Effector memory CD4-positive, alpha-beta T cell (primary cell): ENCODE data around the gene TSPAN13.

ENCODE experiments used
- DNase-seq, 3 donors: peaks; one replicate each; pipeline ENCODE4 v3.0.0-alpha.2; 2020
- H3K27ac ChIP-seq: 2 replicates; pipeline ENCODE4 v1.7.0; 2013; ENCODE audit warnings: mild to moderate bottlenecking, low read length, moderate library complexity; ENCODE audit not compliant: insufficient read depth, poor library complexity, severe bottlenecking
- H3K27me3 ChIP-seq: replicated peaks from 2 replicates; pipeline ENCODE4 v1.7.0; 2013; ENCODE audit warnings: mild to moderate bottlenecking, low read length; ENCODE audit not compliant: insufficient read depth, control insufficient read depth, poor library complexity, severe bottlenecking
- H3K36me3 ChIP-seq: 2 replicates; pipeline ENCODE4 v1.7.0; 2013; ENCODE audit warnings: mild to moderate bottlenecking, low read length, moderate library complexity; ENCODE audit not compliant: control insufficient read depth, insufficient read depth
- H3K4me1 ChIP-seq: 2 replicates; pipeline ENCODE4 v1.7.0; 2013; ENCODE audit warnings: low read length, mild to moderate bottlenecking; ENCODE audit not compliant: control insufficient read depth, insufficient read depth, poor library complexity, severe bottlenecking
- H3K4me3 ChIP-seq: 2 replicates; pipeline ENCODE4 v1.7.0; 2013; ENCODE audit warnings: low read length, low read depth, mild to moderate bottlenecking; ENCODE audit not compliant: insufficient read depth, poor library complexity, severe bottlenecking
- H3K9me3 ChIP-seq: 2 replicates; pipeline ENCODE4 v1.7.0; 2013; ENCODE audit warnings: mild to moderate bottlenecking, low read length, moderate library complexity; ENCODE audit not compliant: control insufficient read depth

The TSPAN13 gene

DNA sequence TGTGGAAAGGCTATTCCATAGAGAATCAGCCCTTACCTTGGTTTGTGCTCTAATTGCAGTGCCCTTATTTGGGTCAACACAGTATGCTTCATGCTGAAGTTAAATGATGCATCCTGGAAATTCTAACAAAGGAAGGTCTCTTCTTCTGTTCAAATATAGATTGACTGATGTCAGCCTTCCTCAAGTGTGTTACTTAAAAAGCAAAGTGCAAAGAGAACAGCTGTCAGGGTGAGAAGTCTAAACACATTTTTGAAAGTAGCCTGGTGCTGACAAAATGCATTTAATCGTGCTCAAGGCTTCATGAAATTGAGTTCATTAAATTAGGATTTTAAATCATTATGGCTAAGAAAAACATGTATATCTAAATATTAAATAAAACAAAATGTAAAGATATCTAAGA, 31.8 kb downstream of the TSPAN13 start:
- no peak overlapping the region for H3K4me3 ChIP-seq
- no peaks in the 10 kb centered on the region for H3K36me3 ChIP-seq
- no peaks in the 10 kb centered on the region for H3K27me3 ChIP-seq
- H3K9me3 ChIP-seq = no peaks in the 10 kb centered on the region
- no peak overlapping the region for H3K27ac ChIP-seq
- no peak for DNase-seq
- H3K4me1 ChIP-seq = no peaks in the 10 kb centered on the region

DNA sequence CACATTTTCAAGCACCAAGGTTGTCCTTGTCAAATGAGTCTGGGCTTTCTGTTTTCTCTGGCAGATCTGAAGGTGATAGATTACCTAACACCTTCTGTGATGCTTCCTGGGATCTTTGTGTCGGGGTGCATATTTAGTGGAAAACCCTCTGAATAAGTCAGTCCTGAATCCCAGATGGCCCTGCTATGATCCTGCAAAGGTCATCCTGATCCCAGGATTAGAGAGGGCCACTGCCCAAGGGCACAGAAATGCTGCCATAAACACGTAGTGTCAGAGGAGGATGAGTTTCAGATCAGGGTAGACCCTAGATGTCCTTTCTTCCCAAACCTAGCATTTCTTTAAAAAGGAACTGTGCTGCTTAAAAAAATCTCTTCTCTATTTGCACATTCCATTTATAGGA, 32.3 kb downstream of the TSPAN13 start:
- Histone ChIP-seq H3K4me3 (no peak overlapping the region), H3K27ac (no peak overlapping the region), H3K4me1 (no peaks in the 10 kb centered on the region), H3K36me3 (no peaks in the 10 kb centered on the region), H3K9me3 (no peaks in the 10 kb centered on the region), H3K27me3 (no peaks in the 10 kb centered on the region)
- no peak for DNase-seq

- no peaks in the 10 kb centered on the region for H3K36me3 ChIP-seq
- no peak overlapping the region for H3K27ac ChIP-seq
- no peak overlapping the region for H3K4me3 ChIP-seq
- H3K4me1 ChIP-seq = no peaks in the 10 kb centered on the region
- DNase-seq = no peak
- H3K27me3 ChIP-seq = no peaks in the 10 kb centered on the region
- no peaks in the 10 kb centered on the region for H3K9me3 ChIP-seq
Observed at GRCh38 chr7:16786257-16786656, 32.7 kb downstream of the TSPAN13 start.

- Histone ChIP-seq H3K9me3 (no peaks in the 10 kb centered on the region), H3K27me3 (no peaks in the 10 kb centered on the region), H3K4me1 (no peaks in the 10 kb centered on the region), H3K4me3 (no peak overlapping the region), H3K27ac (no peak overlapping the region), H3K36me3 (no peaks in the 10 kb centered on the region)
- no peak for DNase-seq
Observed at GRCh38 chr7:16787127-16787526, 33.6 kb downstream of the TSPAN13 start.

DNA sequence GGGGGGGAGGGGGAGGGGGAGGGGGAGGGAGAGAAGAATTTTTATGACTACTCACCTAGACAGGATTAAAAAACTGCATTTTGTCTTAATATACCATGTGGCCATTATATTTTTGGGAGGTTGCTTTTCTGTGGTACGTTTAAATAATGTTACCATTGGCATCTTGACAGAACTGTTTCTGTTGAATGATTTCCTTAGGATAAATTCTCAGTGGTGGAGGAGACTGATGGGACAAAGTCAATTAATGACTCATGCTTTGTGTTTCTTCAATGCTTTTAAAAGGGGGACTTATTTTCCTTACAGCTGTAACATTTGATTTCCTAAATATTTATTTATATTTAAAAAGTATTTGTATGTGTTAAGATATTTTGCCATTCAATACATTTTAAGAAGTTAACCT, 37.5 kb downstream of the TSPAN13 start:
- Histone ChIP-seq H3K27me3 (no peaks in the 10 kb centered on the region), H3K4me3 (no peak overlapping the region), H3K36me3 (no peaks in the 10 kb centered on the region), H3K4me1 (no peaks in the 10 kb centered on the region), H3K27ac (no peak overlapping the region), H3K9me3 (no peaks in the 10 kb centered on the region)
- DNase-seq = no peak

- H3K27me3 ChIP-seq = no peaks in the 10 kb centered on the region
- no peak overlapping the region for H3K4me3 ChIP-seq
- H3K4me1 ChIP-seq = no peaks in the 10 kb centered on the region
- no peaks in the 10 kb centered on the region for H3K36me3 ChIP-seq
- H3K27ac ChIP-seq = no peak overlapping the region
- H3K9me3 ChIP-seq = no peaks in the 10 kb centered on the region
- DNase-seq = no peak
Observed at GRCh38 chr7:16791905-16792698, 38.5 kb downstream of the TSPAN13 start.

DNA sequence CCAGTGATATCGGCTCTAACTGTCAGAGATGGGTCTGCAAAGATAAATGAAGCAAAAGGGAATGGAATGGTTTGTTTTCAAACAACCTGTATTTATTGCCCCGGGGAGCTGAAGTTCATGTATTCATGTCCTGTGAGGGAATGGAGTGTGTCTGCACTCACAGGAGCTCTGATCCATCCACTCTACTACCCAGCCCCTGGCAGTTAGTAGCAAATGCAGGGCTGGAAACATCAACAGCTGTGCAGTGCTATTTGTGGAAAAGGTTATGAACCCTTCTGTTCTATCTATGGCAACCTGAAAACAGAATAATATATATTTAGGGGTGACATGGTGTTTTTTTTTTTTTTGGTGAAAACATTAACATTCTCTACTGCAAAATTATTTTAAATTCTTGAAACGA, 41.4 kb downstream of the TSPAN13 start:
- H3K36me3 ChIP-seq = no peaks in the 10 kb centered on the region

DNA sequence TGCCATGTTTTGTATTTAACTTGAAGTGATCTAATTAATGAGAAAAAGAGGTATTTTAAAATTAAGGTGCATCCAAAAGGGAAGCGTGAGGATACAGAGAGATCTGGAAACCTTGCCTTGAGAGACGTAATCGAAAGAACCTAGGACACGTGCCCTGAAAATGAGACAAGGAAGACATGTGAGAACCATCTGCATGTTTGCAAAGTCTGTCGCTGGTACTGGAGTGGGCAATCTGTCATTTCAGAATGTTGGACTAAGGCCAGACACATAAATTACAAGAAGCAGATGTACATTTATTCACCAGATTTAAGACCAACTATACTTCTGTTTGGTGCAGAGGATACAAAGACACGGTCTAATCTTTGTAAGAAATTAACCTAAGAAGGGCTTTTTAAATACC, 42.1 kb downstream of the TSPAN13 start:
- no peak for DNase-seq
- H3K4me1 ChIP-seq = no peaks in the 10 kb centered on the region
- no peak overlapping the region for H3K27ac ChIP-seq
- no peaks in the 10 kb centered on the region for H3K36me3 ChIP-seq
- no peaks in the 10 kb centered on the region for H3K9me3 ChIP-seq
- no peaks in the 10 kb centered on the region for H3K27me3 ChIP-seq
- H3K4me3 ChIP-seq = no peak overlapping the region

More for the DNA sequence above, 41.4 kb downstream of the TSPAN13 start:
- no peak for DNase-seq
- no peak overlapping the region for H3K4me3 ChIP-seq
- no peaks in the 10 kb centered on the region for H3K4me1 ChIP-seq
- H3K9me3 ChIP-seq = no peaks in the 10 kb centered on the region
- H3K27me3 ChIP-seq = no peaks in the 10 kb centered on the region
- H3K27ac ChIP-seq = no peak overlapping the region

GRCh38 chr7:16801111-16801542, 47.6 kb downstream of the TSPAN13 start:
- no peaks in the 10 kb centered on the region for H3K27me3 ChIP-seq
- H3K4me1 ChIP-seq = no peaks in the 10 kb centered on the region
- no peak overlapping the region for H3K27ac ChIP-seq
- no peak for DNase-seq
- H3K4me3 ChIP-seq = no peak overlapping the region
- H3K36me3 ChIP-seq = no peaks in the 10 kb centered on the region
- H3K9me3 ChIP-seq = no peaks in the 10 kb centered on the region

DNA sequence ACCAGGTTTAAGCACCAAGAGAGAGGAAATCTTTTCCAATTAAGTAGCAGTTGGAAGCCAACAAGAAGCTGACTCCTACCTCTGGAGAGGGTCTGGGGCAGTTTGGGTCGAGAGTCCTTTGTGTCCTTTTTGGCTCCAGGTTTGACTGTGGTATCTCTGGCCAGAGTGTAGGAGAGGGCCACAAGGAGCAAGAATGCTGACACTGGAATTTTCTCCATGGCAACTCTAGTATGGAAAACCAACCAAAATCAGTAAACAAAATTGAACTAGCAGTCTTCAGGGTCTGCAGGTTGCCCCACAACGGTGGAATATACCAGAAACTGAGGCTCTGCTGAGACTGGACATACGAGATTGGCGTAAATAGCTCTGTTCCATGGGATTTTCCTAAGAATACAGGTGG, 48.0 kb downstream of the TSPAN13 start:
- no peak for DNase-seq
- no peak overlapping the region for H3K27ac ChIP-seq
- no peaks in the 10 kb centered on the region for H3K4me1 ChIP-seq
- no peaks in the 10 kb centered on the region for H3K36me3 ChIP-seq
- H3K9me3 ChIP-seq = no peaks in the 10 kb centered on the region
- H3K27me3 ChIP-seq = no peaks in the 10 kb centered on the region
- H3K4me3 ChIP-seq = no peak overlapping the region
